Stimulated activated CD8-positive, alpha-beta memory T cell treated with anti-CD3 and anti-CD28 coated beads, Interleukin-15, amount 100 ng/mL, for 4 hours (primary cell): Measurements from ENCODE around the gene OTOL1.

Source experiments
- DNase-seq, 2 donors: peaks; one replicate each; pipeline ENCODE4 v3.0.0-alpha.2; 2020; ENCODE audit warnings: low read depth in 2 of 2

OTOL1 gene

GRCh38 chr3:161545824-161546223, 49.2 kb downstream of the OTOL1 start:
- DNase-seq: no peak

DNA sequence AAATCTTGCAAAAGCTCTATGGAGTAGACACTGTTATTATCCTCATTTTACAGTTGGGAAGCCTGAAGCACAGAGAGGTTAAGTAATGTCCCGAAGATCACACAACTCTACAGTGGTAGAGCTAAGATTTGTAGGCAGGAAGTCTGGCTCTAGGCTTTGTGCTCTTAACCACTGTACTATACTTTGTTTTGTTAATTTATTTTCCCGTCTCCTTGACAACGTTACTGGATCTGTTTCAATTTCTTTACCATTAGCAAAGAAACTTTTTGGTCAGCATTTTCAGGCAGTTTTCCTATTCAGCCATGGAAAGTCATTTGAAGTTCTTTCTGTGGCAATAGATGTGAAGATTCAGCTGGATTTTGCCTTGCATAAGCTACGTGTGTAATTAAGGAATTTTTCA, 51.7 kb downstream of the OTOL1 start:
- no peak for DNase-seq

- DNase-seq: no peak
Measured at GRCh38 chr3:161549261-161549660, 52.7 kb downstream of the OTOL1 start.

DNA sequence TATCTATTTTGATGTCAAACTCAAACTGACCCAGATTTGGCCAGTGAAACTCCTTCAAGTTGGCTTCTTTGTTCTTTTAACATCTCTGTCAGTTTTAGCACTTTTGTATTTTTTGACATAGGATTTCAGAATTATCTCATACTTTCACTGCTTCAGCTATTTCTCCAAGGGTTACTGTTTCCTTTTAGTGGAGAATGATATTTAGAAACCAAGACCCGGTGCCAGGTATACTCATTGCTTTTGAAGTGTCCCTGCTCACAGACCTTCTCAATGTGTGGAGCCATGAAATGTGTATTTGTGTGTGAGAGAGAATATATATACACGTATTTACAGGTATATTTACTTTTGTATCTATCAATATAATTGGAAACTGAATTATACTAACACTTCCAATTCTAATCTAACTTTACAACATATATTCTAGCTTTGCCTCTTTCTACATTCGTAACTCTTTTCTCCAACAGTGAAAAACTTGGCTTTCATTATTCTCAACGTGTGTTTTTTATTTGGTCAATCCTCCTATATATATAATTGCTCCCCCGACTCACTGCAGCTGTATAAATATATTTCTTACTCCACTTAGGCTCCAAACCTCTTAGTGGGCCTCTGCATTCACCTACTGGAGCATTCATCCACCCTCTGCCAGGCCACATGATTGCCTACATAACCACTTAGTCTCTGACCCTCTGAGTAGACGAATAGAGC, 54.0 kb downstream of the OTOL1 start:
- no peak for DNase-seq

DNA sequence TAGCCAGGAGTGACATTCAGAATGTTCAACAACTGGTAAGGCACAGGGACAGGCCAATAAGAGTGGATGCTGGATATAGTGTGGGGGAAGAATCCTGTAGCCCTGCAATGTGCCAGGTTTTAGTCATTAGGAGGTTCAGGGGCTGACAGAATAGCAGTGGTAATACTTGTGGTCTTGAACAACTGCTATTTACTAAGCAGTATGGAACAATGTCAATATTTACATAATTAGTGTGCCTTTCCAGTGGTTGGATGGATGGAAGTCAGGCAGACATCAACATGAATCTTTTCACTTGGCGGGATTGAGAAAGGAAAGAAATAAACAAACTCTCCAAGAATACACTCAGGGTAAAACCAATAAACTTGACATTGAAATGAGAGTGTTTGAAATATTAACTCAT, 55.1 kb downstream of the OTOL1 start:
- DNase-seq: no peak

DNA sequence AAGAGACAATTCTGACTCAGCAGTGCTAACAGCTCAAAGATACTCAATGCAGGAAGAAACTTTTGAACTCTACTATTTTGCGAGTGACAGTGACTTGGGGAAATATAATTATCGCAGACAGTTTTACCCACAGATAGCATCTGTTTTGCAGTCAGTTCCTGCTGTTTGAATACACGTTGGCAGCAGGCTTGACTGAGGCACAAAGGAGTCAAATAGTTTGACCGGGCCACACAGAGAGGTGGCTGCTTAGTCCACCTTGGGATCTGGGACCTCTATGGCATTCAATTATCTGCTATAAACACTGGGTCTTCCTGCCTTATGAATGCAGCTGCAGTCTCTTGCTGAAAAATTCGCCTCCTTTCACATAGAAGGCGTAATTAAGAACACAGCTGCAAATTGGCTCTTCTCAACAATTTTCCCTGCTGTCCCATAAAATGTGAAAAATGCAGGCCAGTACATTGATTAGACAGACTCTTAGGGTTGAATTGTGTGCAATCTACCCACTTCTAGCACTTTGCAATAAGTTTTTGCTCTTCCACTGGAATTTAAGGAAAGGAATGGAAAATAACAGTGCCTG, 56.5 kb downstream of the OTOL1 start:
- no peak for DNase-seq
